Measurements from ENCODE around the gene UBE2Q2.

DNA sequence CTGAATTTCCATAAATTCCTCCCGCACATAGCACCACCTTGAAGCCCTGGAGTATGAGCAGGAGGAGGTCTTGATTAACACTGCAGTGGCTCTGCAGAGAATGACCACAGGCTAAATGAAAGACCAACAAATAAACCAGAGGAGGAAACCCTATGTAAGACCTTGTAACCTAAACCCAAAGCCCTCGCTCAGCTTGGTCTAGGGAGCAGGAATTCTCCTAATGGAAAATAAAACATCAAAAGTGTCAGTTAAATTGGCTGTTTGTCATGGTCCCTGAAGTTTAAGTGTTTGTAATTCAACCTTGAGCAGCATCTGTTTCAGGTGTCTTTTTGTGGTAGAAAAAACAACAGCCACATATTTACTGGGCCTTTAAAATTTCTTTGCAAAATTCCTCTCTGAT, 9.2 kb upstream of the UBE2Q2 start:
- TF ChIP-seq NFIC (IDR thresholded peaks at IDR 0.05; ENCODE audit: borderline replicate concordance) = no peak
- no peak for TF ChIP-seq EZH2phosphoT487 (IDR thresholded peaks at IDR 0.05; ENCODE audit: borderline replicate concordance, low read depth)
- TF ChIP-seq, protein P1, sequence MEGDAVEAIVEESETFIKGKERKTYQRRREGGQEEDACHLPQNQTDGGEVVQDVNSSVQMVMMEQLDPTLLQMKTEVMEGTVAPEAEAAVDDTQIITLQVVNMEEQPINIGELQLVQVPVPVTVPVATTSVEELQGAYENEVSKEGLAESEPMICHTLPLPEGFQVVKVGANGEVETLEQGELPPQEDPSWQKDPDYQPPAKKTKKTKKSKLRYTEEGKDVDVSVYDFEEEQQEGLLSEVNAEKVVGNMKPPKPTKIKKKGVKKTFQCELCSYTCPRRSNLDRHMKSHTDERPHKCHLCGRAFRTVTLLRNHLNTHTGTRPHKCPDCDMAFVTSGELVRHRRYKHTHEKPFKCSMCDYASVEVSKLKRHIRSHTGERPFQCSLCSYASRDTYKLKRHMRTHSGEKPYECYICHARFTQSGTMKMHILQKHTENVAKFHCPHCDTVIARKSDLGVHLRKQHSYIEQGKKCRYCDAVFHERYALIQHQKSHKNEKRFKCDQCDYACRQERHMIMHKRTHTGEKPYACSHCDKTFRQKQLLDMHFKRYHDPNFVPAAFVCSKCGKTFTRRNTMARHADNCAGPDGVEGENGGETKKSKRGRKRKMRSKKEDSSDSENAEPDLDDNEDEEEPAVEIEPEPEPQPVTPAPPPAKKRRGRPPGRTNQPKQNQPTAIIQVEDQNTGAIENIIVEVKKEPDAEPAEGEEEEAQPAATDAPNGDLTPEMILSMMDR (IDR thresholded peaks at IDR 0.05) = no peak
- no peak for TF ChIP-seq FOXJ3 (CRISPR knock-in tag; IDR thresholded peaks at IDR 0.05)
- no peak for TF ChIP-seq MXI1 (IDR thresholded peaks at IDR 0.05; ENCODE audit: low read depth, low read length)
- no peak for TF ChIP-seq PBX3 (IDR thresholded peaks at IDR 0.05)
- no peak for TF ChIP-seq GATA2 (CRISPR knock-in tag; IDR thresholded peaks at IDR 0.05)
- TF ChIP-seq POLR2AphosphoS5 (IDR thresholded peaks at IDR 0.05; ENCODE audit: low read depth, low read length) = no peak
- no peak for TF ChIP-seq SIN3A (IDR thresholded peaks at IDR 0.05; ENCODE audit: borderline replicate concordance, low read depth, low read length)
